Vagina (tissue), 2 donors: Measurements from ENCODE around the gene TMEM39A. TPM values are rescaled to one million over a fixed set of nuclear protein-coding genes. Genes with fewer than 3 reads are reported as not detected.
A peak's percentile ranks its signal among the peaks of the same experiment; 100 is the strongest.

Experiments used
- DNase-seq, 2 donors: peaks; one replicate each; pipeline ENCODE4 v3.0.0-alpha.2; 2017; ENCODE audit errors: extremely low spot score in 2 of 2
- H3K27ac ChIP-seq: fragments of 200-600 bp; sonication (generic); one replicate; pipeline ENCODE4 v1.5.1; 2019
- H3K27me3 ChIP-seq: fragments of 200-600 bp; sonication (generic); one replicate; pipeline ENCODE4 v1.5.1; 2019
- H3K36me3 ChIP-seq, 2 donors: fragments of 200-600 bp; sonication (generic); one replicate each; pipeline ENCODE4 v1.5.1; 2017 to 2019
- H3K4me1 ChIP-seq: fragments of 200-600 bp; sonication (generic); one replicate; pipeline ENCODE4 v1.5.1; 2019
- H3K4me3 ChIP-seq, 2 donors: fragments of 200-600 bp; sonication (generic); 1 replicate in 1 of 2; 2 replicates in 1 of 2; pipeline ENCODE4 v1.5.1; 2016 to 2019
- H3K9me3 ChIP-seq: fragments of 200-600 bp; sonication (generic); one replicate; pipeline ENCODE4 v1.5.1; 2019
- CTCF ChIP-seq, 3 experiments: fragments of 450-650 bp in 2 of 3; fragments of 200-600 bp in 1 of 3; sonication (generic) in 1 of 3; IDR thresholded peaks; one replicate each; pipeline ENCODE4 v1.5.1; 2017 to 2019; ENCODE audit warnings: antibody characterized with exemption in 3 of 3, mild to moderate bottlenecking in 2 of 3, moderate library complexity in 2 of 3
- POLR2A ChIP-seq, 2 donors: fragments of 450-650 bp; IDR thresholded peaks; one replicate each; pipeline ENCODE4 v1.6.1; 2017; ENCODE audit warnings: antibody characterized with exemption in 2 of 2, mild to moderate bottlenecking in 2 of 2, moderate library complexity in 2 of 2
- POLR2AphosphoS5 ChIP-seq, 2 donors: sonication (generic); formaldehyde crosslinking; IDR thresholded peaks; one replicate each; pipeline ENCODE4 v1.9.0; 2017; ENCODE audit warnings: antibody characterized with exemption in 2 of 2, mild to moderate bottlenecking in 2 of 2, low read depth in 1 of 2; ENCODE audit not compliant: insufficient read depth in 1 of 2
- intact Hi-C: fragments of 100-400 bp; cut with DNase I; formaldehyde crosslinking; loops from one replicate; pipeline ENCODE4 v1.15.1; 2023
- total RNA-seq: library from RNA; depleted of rRNA; stranded (reverse); fragments of >200 nt; gene quantifications from one replicate; pipeline ENCODE4 v1.2.3, GENCODE V29; 2016

The TMEM39A gene, protein sequence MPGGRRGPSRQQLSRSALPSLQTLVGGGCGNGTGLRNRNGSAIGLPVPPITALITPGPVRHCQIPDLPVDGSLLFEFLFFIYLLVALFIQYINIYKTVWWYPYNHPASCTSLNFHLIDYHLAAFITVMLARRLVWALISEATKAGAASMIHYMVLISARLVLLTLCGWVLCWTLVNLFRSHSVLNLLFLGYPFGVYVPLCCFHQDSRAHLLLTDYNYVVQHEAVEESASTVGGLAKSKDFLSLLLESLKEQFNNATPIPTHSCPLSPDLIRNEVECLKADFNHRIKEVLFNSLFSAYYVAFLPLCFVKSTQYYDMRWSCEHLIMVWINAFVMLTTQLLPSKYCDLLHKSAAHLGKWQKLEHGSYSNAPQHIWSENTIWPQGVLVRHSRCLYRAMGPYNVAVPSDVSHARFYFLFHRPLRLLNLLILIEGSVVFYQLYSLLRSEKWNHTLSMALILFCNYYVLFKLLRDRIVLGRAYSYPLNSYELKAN
- total RNA-seq, result 27.0 TPM

- DNase-seq, result peak; percentile 97 to 99
- peak within 1 kb of the TSS; percentile 80 for H3K27ac ChIP-seq
- no peaks in the 10 kb centered on the region for H3K27me3 ChIP-seq
- peaks cover 30% of the 10 kb centered on the region for H3K4me1 ChIP-seq
- intact Hi-C loops, result no loop called here
- TF ChIP-seq POLR2A (IDR thresholded peaks at IDR 0.05) (peak in 1 of 2 donors; percentile 63), POLR2AphosphoS5 (IDR thresholded peaks at IDR 0.05; ENCODE audit: insufficient read depth in 1 of 2, low read depth in 1 of 2) (peak; percentile 97 to 99), CTCF (IDR thresholded peaks at IDR 0.05) (peak in 1 of 3 experiments; percentile 1)
- H3K4me3 ChIP-seq, result peak within 1 kb of the TSS; percentile 86 to 88
- H3K9me3 ChIP-seq, result no peaks in the 10 kb centered on the region
- peaks cover 0 to 24% of the 10 kb centered on the region in 2 donors for H3K36me3 ChIP-seq
These were observed at the start of gene TMEM39A for GRCh38 chr3:119463171-119464169. TSS of gene TMEM39A (minus strand) at chr3:119463615. CDS start at chr3:119462074, 1,541 bp downstream.

DNA sequence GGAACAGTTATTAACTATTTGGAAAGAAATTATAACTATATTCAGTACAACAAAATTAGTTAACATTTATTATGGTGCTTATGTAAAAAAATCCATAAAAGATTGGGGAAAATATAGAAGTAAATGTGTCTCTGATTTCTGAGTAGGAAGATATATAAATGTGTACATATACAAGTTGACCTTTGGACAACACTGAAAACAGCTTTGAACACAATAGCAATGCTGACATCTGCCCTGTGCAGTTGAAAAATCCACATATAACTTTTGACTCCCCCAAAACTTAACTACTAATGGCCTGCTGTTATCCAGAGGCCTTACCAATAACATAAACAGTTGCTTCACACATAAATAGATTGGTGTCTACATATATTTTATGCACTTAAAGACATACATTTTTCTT is 47.3 kb upstream of the TMEM39A start:
- H3K27me3 ChIP-seq, result no peaks in the 10 kb centered on the region
- TF ChIP-seq CTCF (IDR thresholded peaks at IDR 0.05), result no peak
- no peak for TF ChIP-seq POLR2AphosphoS5 (IDR thresholded peaks at IDR 0.05; ENCODE audit: insufficient read depth in 1 of 2, low read depth in 1 of 2)
- no peak for TF ChIP-seq POLR2A (IDR thresholded peaks at IDR 0.05)
- no peak overlapping the region for H3K27ac ChIP-seq

GRCh38 chr3:119508172-119508845 is 44.9 kb upstream of the TMEM39A start:
- H3K36me3 ChIP-seq, result peaks cover 0 to 55% of the 10 kb centered on the region in 2 donors
- no peak overlapping the region for H3K4me3 ChIP-seq
- DNase-seq, result no peak
- H3K4me1 ChIP-seq, result no peaks in the 10 kb centered on the region
- TF ChIP-seq CTCF (IDR thresholded peaks at IDR 0.05), result no peak
- TF ChIP-seq POLR2AphosphoS5 (IDR thresholded peaks at IDR 0.05; ENCODE audit: insufficient read depth in 1 of 2, low read depth in 1 of 2), result no peak
- TF ChIP-seq POLR2A (IDR thresholded peaks at IDR 0.05), result no peak
- H3K9me3 ChIP-seq, result no peaks in the 10 kb centered on the region
- H3K27me3 ChIP-seq, result no peaks in the 10 kb centered on the region
- no peak overlapping the region for H3K27ac ChIP-seq
- intact Hi-C loops, result no loop called here

More for the DNA sequence above, 47.3 kb upstream of the TMEM39A start:
- DNase-seq, result no peak
- intact Hi-C loops, result no loop called here
- H3K36me3 ChIP-seq, result peaks cover 0 to 59% of the 10 kb centered on the region in 2 donors
- no peaks in the 10 kb centered on the region for H3K4me1 ChIP-seq
- no peaks in the 10 kb centered on the region for H3K9me3 ChIP-seq
- H3K4me3 ChIP-seq, result no peak overlapping the region

DNA sequence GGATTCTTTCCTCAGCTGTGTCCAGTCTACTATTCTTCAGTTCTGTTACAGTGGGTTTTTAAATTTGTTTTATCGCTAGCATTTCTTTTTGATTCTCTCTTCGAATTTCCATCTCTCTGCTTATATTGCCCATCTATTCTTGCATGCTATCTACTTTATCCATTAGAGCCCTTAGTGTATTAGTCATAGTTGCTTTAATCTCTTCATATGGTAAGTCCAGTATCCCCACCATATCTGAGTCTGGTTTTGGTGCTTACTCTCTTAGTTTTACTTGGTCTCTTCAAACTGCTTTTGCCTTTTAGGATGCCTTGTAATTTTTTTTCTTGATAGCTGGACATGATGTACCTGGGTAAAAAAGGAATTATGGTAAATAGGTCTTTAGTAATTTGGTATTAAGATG is 44.0 kb upstream of the TMEM39A start:
- TF ChIP-seq POLR2AphosphoS5 (IDR thresholded peaks at IDR 0.05; ENCODE audit: insufficient read depth in 1 of 2, low read depth in 1 of 2) (no peak), POLR2A (IDR thresholded peaks at IDR 0.05) (no peak), CTCF (IDR thresholded peaks at IDR 0.05) (no peak)
- DNase-seq, result no peak
- intact Hi-C loops, result no loop called here
- no peak overlapping the region for H3K27ac ChIP-seq
- peaks cover 0 to 49% of the 10 kb centered on the region in 2 donors for H3K36me3 ChIP-seq
- H3K4me1 ChIP-seq, result no peaks in the 10 kb centered on the region
- H3K4me3 ChIP-seq, result no peak overlapping the region
- H3K27me3 ChIP-seq, result no peaks in the 10 kb centered on the region
- no peaks in the 10 kb centered on the region for H3K9me3 ChIP-seq
